K562 (cell line): Measurements from ENCODE around the gene PPP6R1. TPM values are rescaled to one million over a fixed set of nuclear protein-coding genes. Genes with fewer than 3 reads are reported as not detected.
A peak's percentile ranks its signal among the peaks of the same experiment; 100 is the strongest.

Source experiments
- BRD9 ChIP-seq: fragments of 450-650 bp; IDR thresholded peaks from 2 replicates; pipeline ENCODE4 v1.6.1; 2018; ENCODE audit warnings: low read depth; ENCODE audit not compliant: partially characterized antibody
- CREB1 ChIP-seq, 2 experiments: sonication (generic) in 1 of 2; formaldehyde crosslinking in 1 of 2; IDR thresholded peaks; 2 replicates each; pipeline versions ENCODE4 v1.6.1 to v1.8.0; 2012 to 2022; ENCODE audit warnings: inconsistent platforms in 1 of 2, mild to moderate bottlenecking in 1 of 2, missing genetic modification reagents in 1 of 2, moderate library complexity in 1 of 2
- ELF1 ChIP-seq: fragments of 200-800 bp; sonication (Bioruptor generic); IDR thresholded peaks from 2 replicates; pipeline ENCODE4 v1.6.1; 2016; ENCODE audit warnings: missing genetic modification characterization, missing compliant biosample characterization
- KDM4B ChIP-seq, 2 experiments: fragments of 450-650 bp in 1 of 2; sonication (generic) in 1 of 2; IDR thresholded peaks; 2 replicates each; pipeline ENCODE4 v1.6.1; 2016 to 2017; ENCODE audit warnings: borderline replicate concordance in 2 of 2, antibody characterized with exemption in 1 of 2, low read depth in 1 of 2, mild to moderate bottlenecking in 1 of 2
- MTA2 ChIP-seq: fragments of 450-650 bp; IDR thresholded peaks from 2 replicates; pipeline ENCODE4 v1.6.1; 2016; ENCODE audit warnings: low read depth
- NONO ChIP-seq, 2 experiments: fragments of 200-400 bp in 1 of 2; fragments of 450-650 bp in 1 of 2; formaldehyde crosslinking in 1 of 2; IDR thresholded peaks; 2 replicates each; pipeline ENCODE4 v1.6.1; 2017; ENCODE audit warnings: low read depth in 2 of 2, mild to moderate bottlenecking in 2 of 2, moderate library complexity in 2 of 2, low read length in 1 of 2
- PHTF2 ChIP-seq: fragments of 250-450 bp; sonication (Bioruptor Pico); IDR thresholded peaks from 2 replicates; pipeline ENCODE4 v1.5.0; 2021; ENCODE audit warnings: mild to moderate bottlenecking
- TAF15 ChIP-seq: fragments of 200-400 bp; formaldehyde crosslinking; IDR thresholded peaks from 2 replicates; pipeline ENCODE4 v1.6.1; 2017; ENCODE audit warnings: mild to moderate bottlenecking, low read depth, low read length, moderate library complexity
- TFAM ChIP-seq: fragments of 250-450 bp; sonication (Bioruptor Pico); conservative IDR thresholded peaks from 2 replicates; pipeline ENCODE4 v1.5.0; 2021; ENCODE audit warnings: mild to moderate bottlenecking, moderate library complexity
- ZFP30 ChIP-seq: fragments of 250-450 bp; sonication (Bioruptor Pico); IDR thresholded peaks from 2 replicates; pipeline ENCODE4 v1.8.0; 2022; ENCODE audit warnings: moderate library complexity, mild to moderate bottlenecking, inconsistent platforms, borderline replicate concordance
- ZNF253 ChIP-seq: fragments of 250-450 bp; sonication (Bioruptor Pico); conservative IDR thresholded peaks from 2 replicates; pipeline ENCODE4 v1.6.1; 2021; ENCODE audit warnings: mild to moderate bottlenecking
- ZNF444 ChIP-seq: fragments of 250-450 bp; sonication (Bioruptor Pico); IDR thresholded peaks from 2 replicates; pipeline ENCODE4 v1.4.0; 2020; ENCODE audit warnings: mild to moderate bottlenecking, moderate library complexity
- polyA plus RNA-seq, 8 experiments: library from polyadenylated mRNA; depleted of rRNA in 4 of 8; stranded (reverse) in 5 of 8; unstranded in 3 of 8; fragments of >200 nt; fragmentation: Nextera tagmentation in 2 of 8; fragmentation: Illumina TruSeq in 1 of 8; extraction: Ambion mirVana in 2 of 8; extraction: Trizol in 1 of 8; gene quantifications; 2 replicates each; pipeline versions ENCODE4 v1.2.1 to v1.2.3, GENCODE V29; 2011 to 2014; ENCODE audit warnings: inconsistent platforms in 1 of 8, missing spikeins in 1 of 8
- total RNA-seq, 7 experiments: library from RNA; depleted of rRNA in 6 of 7; stranded (reverse); fragments of >200 nt in 6 of 7; fragmentation: Illumina TruSeq in 2 of 7; extraction: Trizol in 2 of 7; gene quantifications; 2 replicates each; pipeline versions ENCODE4 v1.2.1 to v1.2.3, GENCODE V29; 2011 to 2021; ENCODE audit warnings: low replicate concordance in 1 of 7
- TF ChIP-seq, protein P1 (sequence below): sonication (generic); formaldehyde crosslinking; IDR thresholded peaks from 2 replicates; pipeline ENCODE4 v1.8.0; 2023; ENCODE audit warnings: mild to moderate bottlenecking, missing genetic modification reagents
- TF ChIP-seq, protein P2 (sequence below): fragments of 450-650 bp; IDR thresholded peaks from 2 replicates; pipeline ENCODE4 v1.6.1; 2017; ENCODE audit warnings: antibody characterized with exemption, mild to moderate bottlenecking
- TF ChIP-seq, protein P3 (sequence below): sonication (generic); formaldehyde crosslinking; IDR thresholded peaks from 2 replicates; pipeline ENCODE4 v1.8.0; 2022; ENCODE audit warnings: missing genetic modification reagents, mild to moderate bottlenecking, moderate library complexity, borderline replicate concordance

The PPP6R1 gene
- total and polyA plus RNA-seq, 9 of the 15 experiments (the other 6 are each of a cell fraction or from before 2014, with no cell fraction given), result 0.48 to 135 (median 37.2) TPM

DNA sequence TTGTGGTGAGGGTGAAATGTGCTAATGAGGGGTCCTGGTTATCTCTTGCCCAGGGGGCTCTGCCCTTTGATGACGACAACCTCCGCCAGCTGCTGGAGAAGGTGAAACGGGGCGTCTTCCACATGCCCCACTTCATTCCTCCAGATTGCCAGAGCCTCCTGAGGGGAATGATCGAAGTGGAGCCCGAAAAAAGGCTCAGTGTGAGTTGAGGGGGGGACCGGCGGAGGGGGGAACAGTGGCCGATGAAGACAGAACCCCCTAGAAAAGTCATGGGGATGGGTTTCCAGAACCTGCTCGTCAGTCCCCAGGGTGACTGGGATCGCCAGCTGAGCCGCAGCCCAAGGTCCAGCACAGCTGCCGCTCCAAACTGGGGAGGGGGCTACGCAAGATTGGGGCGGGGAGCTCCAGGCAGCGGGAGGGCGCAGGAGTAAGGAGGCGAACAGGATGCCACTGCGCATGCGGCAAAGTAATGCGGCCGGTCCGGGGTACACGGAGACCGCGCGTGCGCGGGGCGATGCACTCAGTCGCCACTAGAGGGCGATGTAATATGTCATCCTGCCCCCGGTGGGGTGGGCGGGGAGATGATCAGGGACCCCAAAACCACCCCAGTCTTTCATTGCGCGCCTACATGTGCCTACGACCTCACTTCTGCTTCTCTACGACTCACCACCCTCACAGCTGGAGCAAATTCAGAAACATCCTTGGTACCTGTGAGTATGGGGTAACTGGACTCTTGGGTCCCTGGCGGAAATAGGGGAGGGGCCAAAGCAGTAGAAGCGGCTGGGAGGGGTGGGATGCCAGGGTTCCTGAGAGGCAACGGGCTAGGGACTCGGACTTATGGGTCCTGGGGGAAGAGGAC is 42.9 kb upstream of the PPP6R1 start (continued):
- TF ChIP-seq, protein P1, sequence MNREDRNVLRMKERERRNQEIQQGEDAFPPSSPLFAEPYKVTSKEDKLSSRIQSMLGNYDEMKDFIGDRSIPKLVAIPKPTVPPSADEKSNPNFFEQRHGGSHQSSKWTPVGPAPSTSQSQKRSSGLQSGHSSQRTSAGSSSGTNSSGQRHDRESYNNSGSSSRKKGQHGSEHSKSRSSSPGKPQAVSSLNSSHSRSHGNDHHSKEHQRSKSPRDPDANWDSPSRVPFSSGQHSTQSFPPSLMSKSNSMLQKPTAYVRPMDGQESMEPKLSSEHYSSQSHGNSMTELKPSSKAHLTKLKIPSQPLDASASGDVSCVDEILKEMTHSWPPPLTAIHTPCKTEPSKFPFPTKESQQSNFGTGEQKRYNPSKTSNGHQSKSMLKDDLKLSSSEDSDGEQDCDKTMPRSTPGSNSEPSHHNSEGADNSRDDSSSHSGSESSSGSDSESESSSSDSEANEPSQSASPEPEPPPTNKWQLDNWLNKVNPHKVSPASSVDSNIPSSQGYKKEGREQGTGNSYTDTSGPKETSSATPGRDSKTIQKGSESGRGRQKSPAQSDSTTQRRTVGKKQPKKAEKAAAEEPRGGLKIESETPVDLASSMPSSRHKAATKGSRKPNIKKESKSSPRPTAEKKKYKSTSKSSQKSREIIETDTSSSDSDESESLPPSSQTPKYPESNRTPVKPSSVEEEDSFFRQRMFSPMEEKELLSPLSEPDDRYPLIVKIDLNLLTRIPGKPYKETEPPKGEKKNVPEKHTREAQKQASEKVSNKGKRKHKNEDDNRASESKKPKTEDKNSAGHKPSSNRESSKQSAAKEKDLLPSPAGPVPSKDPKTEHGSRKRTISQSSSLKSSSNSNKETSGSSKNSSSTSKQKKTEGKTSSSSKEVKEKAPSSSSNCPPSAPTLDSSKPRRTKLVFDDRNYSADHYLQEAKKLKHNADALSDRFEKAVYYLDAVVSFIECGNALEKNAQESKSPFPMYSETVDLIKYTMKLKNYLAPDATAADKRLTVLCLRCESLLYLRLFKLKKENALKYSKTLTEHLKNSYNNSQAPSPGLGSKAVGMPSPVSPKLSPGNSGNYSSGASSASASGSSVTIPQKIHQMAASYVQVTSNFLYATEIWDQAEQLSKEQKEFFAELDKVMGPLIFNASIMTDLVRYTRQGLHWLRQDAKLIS, result no peak
- no peak for TF ChIP-seq ZNF444 (CRISPR knock-in tag)
- no peak for TF ChIP-seq ZNF253 (CRISPR knock-in tag)
- no peak for TF ChIP-seq ZFP30 (CRISPR knock-in tag)
- TF ChIP-seq TFAM, result no peak
- no peak for TF ChIP-seq NONO (IDR thresholded peaks at IDR 0.05; ENCODE audit: low read depth in 2 of 2, low read length in 1 of 2)
- TF ChIP-seq BRD9, result peak; percentile 80
- TF ChIP-seq TAF15, result no peak
- peak; percentile 46; the same call in 1 of the 2 replicates for TF ChIP-seq MTA2
- TF ChIP-seq KDM4B (IDR thresholded peaks at IDR 0.05; ENCODE audit: borderline replicate concordance in 2 of 2, low read depth in 1 of 2), result no peak
- TF ChIP-seq PHTF2 (CRISPR knock-in tag), result no peak
- TF ChIP-seq, protein P2, sequence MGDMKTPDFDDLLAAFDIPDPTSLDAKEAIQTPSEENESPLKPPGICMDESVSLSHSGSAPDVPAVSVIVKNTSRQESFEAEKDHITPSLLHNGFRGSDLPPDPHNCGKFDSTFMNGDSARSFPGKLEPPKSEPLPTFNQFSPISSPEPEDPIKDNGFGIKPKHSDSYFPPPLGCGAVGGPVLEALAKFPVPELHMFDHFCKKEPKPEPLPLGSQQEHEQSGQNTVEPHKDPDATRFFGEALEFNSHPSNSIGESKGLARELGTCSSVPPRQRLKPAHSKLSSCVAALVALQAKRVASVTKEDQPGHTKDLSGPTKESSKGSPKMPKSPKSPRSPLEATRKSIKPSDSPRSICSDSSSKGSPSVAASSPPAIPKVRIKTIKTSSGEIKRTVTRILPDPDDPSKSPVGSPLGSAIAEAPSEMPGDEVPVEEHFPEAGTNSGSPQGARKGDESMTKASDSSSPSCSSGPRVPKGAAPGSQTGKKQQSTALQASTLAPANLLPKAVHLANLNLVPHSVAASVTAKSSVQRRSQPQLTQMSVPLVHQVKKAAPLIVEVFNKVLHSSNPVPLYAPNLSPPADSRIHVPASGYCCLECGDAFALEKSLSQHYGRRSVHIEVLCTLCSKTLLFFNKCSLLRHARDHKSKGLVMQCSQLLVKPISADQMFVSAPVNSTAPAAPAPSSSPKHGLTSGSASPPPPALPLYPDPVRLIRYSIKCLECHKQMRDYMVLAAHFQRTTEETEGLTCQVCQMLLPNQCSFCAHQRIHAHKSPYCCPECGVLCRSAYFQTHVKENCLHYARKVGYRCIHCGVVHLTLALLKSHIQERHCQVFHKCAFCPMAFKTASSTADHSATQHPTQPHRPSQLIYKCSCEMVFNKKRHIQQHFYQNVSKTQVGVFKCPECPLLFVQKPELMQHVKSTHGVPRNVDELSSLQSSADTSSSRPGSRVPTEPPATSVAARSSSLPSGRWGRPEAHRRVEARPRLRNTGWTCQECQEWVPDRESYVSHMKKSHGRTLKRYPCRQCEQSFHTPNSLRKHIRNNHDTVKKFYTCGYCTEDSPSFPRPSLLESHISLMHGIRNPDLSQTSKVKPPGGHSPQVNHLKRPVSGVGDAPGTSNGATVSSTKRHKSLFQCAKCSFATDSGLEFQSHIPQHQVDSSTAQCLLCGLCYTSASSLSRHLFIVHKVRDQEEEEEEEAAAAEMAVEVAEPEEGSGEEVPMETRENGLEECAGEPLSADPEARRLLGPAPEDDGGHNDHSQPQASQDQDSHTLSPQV, result 0 out of 2 replicates have a peak, but pooled peaks have one; percentile 15
- TF ChIP-seq ELF1 (tag), result no peak
- no peak for TF ChIP-seq CREB1 (IDR thresholded peaks at IDR 0.05)
- peak; percentile 53; the same call in 1 of the 2 replicates for TF ChIP-seq CREB1 (CRISPR knock-in tag; IDR thresholded peaks at IDR 0.05)
- TF ChIP-seq, protein P3, sequence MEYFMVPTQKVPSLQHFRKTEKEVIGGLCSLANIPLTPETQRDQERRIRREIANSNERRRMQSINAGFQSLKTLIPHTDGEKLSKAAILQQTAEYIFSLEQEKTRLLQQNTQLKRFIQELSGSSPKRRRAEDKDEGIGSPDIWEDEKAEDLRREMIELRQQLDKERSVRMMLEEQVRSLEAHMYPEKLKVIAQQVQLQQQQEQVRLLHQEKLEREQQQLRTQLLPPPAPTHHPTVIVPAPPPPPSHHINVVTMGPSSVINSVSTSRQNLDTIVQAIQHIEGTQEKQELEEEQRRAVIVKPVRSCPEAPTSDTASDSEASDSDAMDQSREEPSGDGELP (CRISPR knock-in tag), result peak; percentile 66; the same call in 1 of the 2 replicates
